PFSK-1 (cell line): ENCODE data around the gene HDAC11.

Source experiments
- POLR2AphosphoS5 ChIP-seq: IDR thresholded peaks from 2 replicates; pipeline ENCODE4 v1.6.1; 2012; ENCODE audit warnings: low read depth, mild to moderate bottlenecking, control low read depth, low read length, moderate library complexity
- REST ChIP-seq, 2 experiments: IDR thresholded peaks; 2 replicates each; pipeline versions ENCODE4 v1.6.1 to v1.8.0; 2011 to 2012; ENCODE audit warnings: low read depth in 2 of 2, low read length in 2 of 2, control low read depth in 1 of 2, inconsistent platforms in 1 of 2, mild to moderate bottlenecking in 1 of 2, moderate library complexity in 1 of 2; ENCODE audit not compliant: insufficient read depth in 1 of 2
- TAF1 ChIP-seq: IDR thresholded peaks from 2 replicates; pipeline ENCODE4 v1.6.1; 2012; ENCODE audit warnings: low read length, control low read depth, borderline replicate concordance; ENCODE audit not compliant: insufficient read depth

- no peak for TF ChIP-seq POLR2AphosphoS5
- no peak for TF ChIP-seq TAF1
- no peak for TF ChIP-seq REST (IDR thresholded peaks at IDR 0.05; ENCODE audit: insufficient read depth in 1 of 2, low read depth in 2 of 2, low read length in 2 of 2)
These were observed 7.3 kb downstream of the HDAC11 start for GRCh38 chr3:13487403-13487802.
